GM19372 (cell line): Measurements from ENCODE around the gene TCEAL1.
"Not testable (repeated sequence)": the region's sequence is repeated elsewhere in the genome, so short reads cannot be mapped to it uniquely, and the experiment has no call there.

Experiments
- ATAC-seq: cut with Tn5 transposase; IDR thresholded peaks from one replicate; pipeline ENCODE4 v1.9.1; 2021; ENCODE audit warnings: mild to moderate bottlenecking, low read depth, moderate library complexity; ENCODE audit not compliant: unreplicated experiment

TCEAL1 gene

GRCh38 chrX:103628386-103629317, at the start of gene TCEAL1:
TCEAL1 (plus strand) TSS chrX:103628975; CDS start chrX:103629917, 942 bp downstream.
- peak; percentile 66 for ATAC-seq

- no peak for ATAC-seq
Measured at GRCh38 chrX:103584596-103584995, 44.2 kb upstream of the TCEAL1 start.

GRCh38 chrX:103585411-103586313, 43.1 kb upstream of the TCEAL1 start, which contains the start of gene TCEAL4:
TCEAL4 (plus strand) TSS chrX:103585515; CDS start chrX:103586676, 1,161 bp downstream.
- no peak for ATAC-seq

GRCh38 chrX:103586314-103586646, 42.5 kb upstream of the TCEAL1 start:
- ATAC-seq, result no peak

- ATAC-seq, result no peak
Measured at GRCh38 chrX:103586659-103587058, 42.1 kb upstream of the TCEAL1 start.

GRCh38 chrX:103592295-103592694, 36.5 kb upstream of the TCEAL1 start:
- ATAC-seq, result not testable (repeated sequence)

GRCh38 chrX:103595202-103595601, 33.6 kb upstream of the TCEAL1 start:
- not testable (repeated sequence) for ATAC-seq

- peak; percentile 71 for ATAC-seq
Measured at GRCh38 chrX:103607364-103608305, 21.1 kb upstream of the TCEAL1 start, which contains the start of gene TCEAL3. TCEAL3 (plus strand) TSS chrX:103607963; CDS start chrX:103609065, 1,102 bp downstream.

- no peak for ATAC-seq
Measured at GRCh38 chrX:103608306-103608963, 20.3 kb upstream of the TCEAL1 start.

- ATAC-seq, result no peak
Measured at GRCh38 chrX:103610282-103610681, 18.5 kb upstream of the TCEAL1 start.

GRCh38 chrX:103613362-103613890, 15.3 kb upstream of the TCEAL1 start:
- ATAC-seq, result no peak

- ATAC-seq, result no peak
Measured at GRCh38 chrX:103614999-103615398, 13.8 kb upstream of the TCEAL1 start.

GRCh38 chrX:103615781-103616371, 12.9 kb upstream of the TCEAL1 start:
- no peak for ATAC-seq

- no peak for ATAC-seq
Measured at GRCh38 chrX:103616676-103617186, 12.0 kb upstream of the TCEAL1 start.

- no peak for ATAC-seq
Measured at GRCh38 chrX:103624111-103624510, 4.7 kb upstream of the TCEAL1 start.

GRCh38 chrX:103626855-103627254, 1.9 kb upstream of the TCEAL1 start:
- no peak for ATAC-seq

GRCh38 chrX:103629318-103630170, 769 bp downstream of the TCEAL1 start:
- ATAC-seq, result peak; percentile 39

GRCh38 chrX:103630171-103630511, 1.4 kb downstream of the TCEAL1 start:
- no peak for ATAC-seq
